ENCODE measurements around the gene NYNRIN.
"Not testable (repeated sequence)": the region's sequence is repeated elsewhere in the genome, so short reads cannot be mapped to it uniquely, and the experiment has no call there.

Gene NYNRIN

DNA sequence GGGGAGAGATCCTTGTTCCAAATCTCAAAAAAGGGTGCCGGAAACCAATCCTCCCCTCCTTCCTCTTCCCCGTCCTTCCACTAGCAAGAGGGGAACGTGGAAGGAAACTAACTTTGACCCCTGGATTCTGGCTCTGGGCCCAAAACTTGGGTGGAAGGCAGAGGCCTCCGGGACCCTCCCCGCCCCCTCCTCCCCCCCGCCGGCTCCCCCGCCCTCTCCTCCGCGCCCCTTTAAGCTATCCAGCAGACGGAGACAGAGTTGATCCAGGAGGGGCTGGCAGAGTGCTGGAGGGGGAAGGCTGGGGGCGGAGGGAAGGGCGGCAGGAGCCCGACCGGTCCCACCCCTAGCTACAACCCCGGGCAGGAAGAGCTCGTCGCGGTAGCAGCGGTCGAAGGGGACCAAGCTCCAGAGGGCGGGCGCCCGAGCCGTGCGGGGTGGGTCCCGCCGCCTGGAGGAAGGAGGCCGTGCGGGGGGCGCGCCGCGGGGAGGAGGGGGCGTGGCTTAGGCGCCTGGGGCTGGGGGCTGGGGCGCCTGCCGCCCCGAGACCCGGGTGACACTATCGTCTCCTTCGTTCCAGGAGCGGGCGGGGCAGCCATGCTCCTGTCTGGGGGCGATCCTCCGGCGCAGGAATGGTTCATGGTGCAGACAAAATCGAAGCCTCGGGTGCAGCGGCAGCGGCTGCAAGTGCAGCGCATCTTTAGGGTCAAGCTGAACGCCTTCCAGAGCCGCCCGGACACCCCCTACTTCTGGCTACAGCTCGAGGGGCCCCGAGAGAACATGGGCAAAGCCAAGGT lies at the start of gene NYNRIN:
Gene NYNRIN (plus strand): TSS at position 351 of the 794 bp plus-strand sequence. CDS start 244 bp downstream, at position 595.
- H3K4me3 ChIP-seq (ENCODE audit: low read depth in 1 of 5, low read length in 5 of 5): peak within 1 kb of the TSS; percentile 61 to 80 (median 74)
- peaks cover 1 to 57% (median 35%) of the 10 kb centered on the region in 5 donors for H3K4me1 ChIP-seq (ENCODE audit: control insufficient read depth in 5 of 5, insufficient read depth in 5 of 5, low read length in 5 of 5)
- no peaks in the 10 kb centered on the region for H3K27me3 ChIP-seq (ENCODE audit: control insufficient read depth in 5 of 5, insufficient read depth in 4 of 5, low read length in 5 of 5)
- no peaks in the 10 kb centered on the region for H3K36me3 ChIP-seq (ENCODE audit: control insufficient read depth in 5 of 5, insufficient read depth in 5 of 5, low read length in 5 of 5)
- H3K27ac ChIP-seq (ENCODE audit: low read depth, low read length): peak within 1 kb of the TSS; percentile 58
- no peaks in the 10 kb centered on the region for H3K9me3 ChIP-seq (ENCODE audit: control insufficient read depth in 5 of 5, low read length in 5 of 5)
- peak within 1 kb of the TSS in 3 of 5 donors; percentile 73 to 79 (median 74) for H3K9ac ChIP-seq (ENCODE audit: low read length in 5 of 5)

DNA sequence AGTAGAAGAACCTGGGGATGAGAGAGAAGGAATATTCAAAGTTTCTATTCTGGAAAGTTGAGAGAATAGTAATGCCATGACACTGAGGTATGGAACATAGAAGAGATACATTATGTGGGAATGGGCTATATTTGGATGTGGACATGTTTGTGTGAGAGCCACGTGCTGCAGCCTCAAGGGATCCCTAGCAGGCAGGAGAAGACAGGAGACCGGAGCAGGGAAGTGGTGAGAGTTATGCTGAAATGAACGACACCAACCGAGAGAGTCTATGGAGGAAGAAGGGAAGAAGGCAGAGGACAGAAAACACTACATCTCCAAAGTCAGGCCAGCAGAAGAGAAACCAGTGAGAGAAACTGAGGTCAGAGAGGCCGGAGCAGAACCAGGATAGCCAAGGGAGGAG lies 49.1 kb upstream of the NYNRIN start:
- Histone ChIP-seq H3K36me3 (ENCODE audit: control insufficient read depth in 5 of 5, insufficient read depth in 5 of 5, low read length in 5 of 5) (no peaks in the 10 kb centered on the region), H3K9me3 (ENCODE audit: control insufficient read depth in 5 of 5, low read length in 5 of 5) (no peaks in the 10 kb centered on the region), H3K4me3 (ENCODE audit: low read depth in 1 of 5, low read length in 5 of 5) (no peak overlapping the region), H3K9ac (ENCODE audit: low read length in 5 of 5) (no peak overlapping the region), H3K27me3 (ENCODE audit: control insufficient read depth in 5 of 5, insufficient read depth in 4 of 5, low read length in 5 of 5) (peaks cover 0 to 4% (median 0%) of the 10 kb centered on the region in 5 donors), H3K4me1 (ENCODE audit: control insufficient read depth in 5 of 5, insufficient read depth in 5 of 5, low read length in 5 of 5) (peaks cover 0 to 18% (median 8%) of the 10 kb centered on the region in 5 donors), H3K27ac (ENCODE audit: low read depth, low read length) (no peak overlapping the region)

GRCh38 chr14:24351517-24351916 lies 47.3 kb upstream of the NYNRIN start:
- Histone ChIP-seq H3K27me3 (ENCODE audit: control insufficient read depth in 5 of 5, insufficient read depth in 4 of 5, low read length in 5 of 5) (peaks cover 0 to 4% (median 0%) of the 10 kb centered on the region in 5 donors), H3K9me3 (ENCODE audit: control insufficient read depth in 5 of 5, low read length in 5 of 5) (no peaks in the 10 kb centered on the region), H3K9ac (ENCODE audit: low read length in 5 of 5) (no peak overlapping the region), H3K27ac (ENCODE audit: low read depth, low read length) (no peak overlapping the region), H3K36me3 (ENCODE audit: control insufficient read depth in 5 of 5, insufficient read depth in 5 of 5, low read length in 5 of 5) (no peaks in the 10 kb centered on the region), H3K4me3 (ENCODE audit: low read depth in 1 of 5, low read length in 5 of 5) (no peak overlapping the region), H3K4me1 (ENCODE audit: control insufficient read depth in 5 of 5, insufficient read depth in 5 of 5, low read length in 5 of 5) (peaks cover 0 to 16% (median 8%) of the 10 kb centered on the region in 5 donors)

DNA sequence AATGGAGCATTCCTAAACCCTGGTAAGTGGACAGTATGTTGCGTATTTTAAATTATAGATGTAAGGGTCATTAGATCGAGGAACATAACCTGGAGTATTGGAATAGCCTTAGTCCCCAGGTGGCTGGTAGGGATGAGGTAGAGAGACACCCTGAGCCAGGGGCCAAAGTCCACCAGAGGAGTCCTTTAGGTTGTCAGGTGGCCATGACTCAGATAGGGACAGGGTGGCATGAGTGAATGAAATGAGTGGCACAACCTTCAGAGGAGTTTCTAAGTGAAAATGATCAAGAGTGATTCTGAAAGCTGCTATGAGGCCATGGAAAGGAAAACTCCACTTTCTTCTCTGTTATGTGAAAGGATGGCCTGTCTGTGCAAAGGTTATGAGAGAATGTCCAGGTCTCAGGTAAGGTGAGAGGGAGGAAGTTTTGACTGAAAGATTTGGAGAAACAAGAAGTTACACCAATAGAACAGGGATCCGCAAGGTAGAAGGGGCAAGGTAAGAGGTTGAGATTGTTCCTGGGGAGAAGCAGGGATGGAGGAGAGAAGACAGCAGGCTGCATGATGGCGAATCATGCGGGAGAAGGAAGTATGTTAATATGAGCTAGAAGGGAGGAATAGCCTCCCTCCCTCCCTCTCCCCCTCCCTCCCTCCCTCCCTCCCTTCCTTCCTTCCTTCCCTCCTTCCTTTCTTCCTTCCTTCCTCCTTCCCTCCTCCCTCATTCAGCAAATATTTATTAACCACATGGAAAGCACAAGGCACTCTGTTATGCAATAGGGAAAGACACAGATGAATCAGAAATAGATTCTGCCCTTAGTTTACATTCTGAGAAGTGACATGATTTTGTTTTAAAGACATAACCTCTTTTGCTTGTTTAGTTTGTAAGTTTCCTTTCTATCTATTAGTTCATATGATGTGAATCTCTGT lies 45.0 kb upstream of the NYNRIN start:
- no peaks in the 10 kb centered on the region for H3K9me3 ChIP-seq (ENCODE audit: control insufficient read depth in 5 of 5, low read length in 5 of 5)

GRCh38 chr14:24354482-24354825 lies 44.3 kb upstream of the NYNRIN start:
- H3K9ac ChIP-seq (ENCODE audit: low read length in 5 of 5); H3K36me3 ChIP-seq (ENCODE audit: control insufficient read depth in 5 of 5, insufficient read depth in 5 of 5, low read length in 5 of 5); H3K4me1 ChIP-seq (ENCODE audit: control insufficient read depth in 5 of 5, insufficient read depth in 5 of 5, low read length in 5 of 5); H3K27ac ChIP-seq (ENCODE audit: low read depth, low read length); H3K4me3 ChIP-seq (ENCODE audit: low read depth in 1 of 5, low read length in 5 of 5); H3K9me3 ChIP-seq (ENCODE audit: control insufficient read depth in 5 of 5, low read length in 5 of 5); H3K27me3 ChIP-seq (ENCODE audit: control insufficient read depth in 5 of 5, insufficient read depth in 4 of 5, low read length in 5 of 5): not testable (repeated sequence)

More for the DNA sequence above, 45.0 kb upstream of the NYNRIN start:
- H3K36me3 ChIP-seq (ENCODE audit: control insufficient read depth in 5 of 5, insufficient read depth in 5 of 5, low read length in 5 of 5): no peaks in the 10 kb centered on the region
- H3K27me3 ChIP-seq (ENCODE audit: control insufficient read depth in 5 of 5, insufficient read depth in 4 of 5, low read length in 5 of 5): peaks cover 0 to 4% (median 0%) of the 10 kb centered on the region in 5 donors
- no peak overlapping the region for H3K27ac ChIP-seq (ENCODE audit: low read depth, low read length)
- H3K4me1 ChIP-seq (ENCODE audit: control insufficient read depth in 5 of 5, insufficient read depth in 5 of 5, low read length in 5 of 5): peaks cover 0 to 8% (median 5%) of the 10 kb centered on the region in 5 donors
- H3K4me3 ChIP-seq (ENCODE audit: low read depth in 1 of 5, low read length in 5 of 5): no peak overlapping the region
- H3K9ac ChIP-seq (ENCODE audit: low read length in 5 of 5): no peak overlapping the region

GRCh38 chr14:24355009-24355408 lies 43.8 kb upstream of the NYNRIN start:
- H3K4me3 ChIP-seq (ENCODE audit: low read depth in 1 of 5, low read length in 5 of 5): no peak overlapping the region
- peaks cover 0 to 8% (median 5%) of the 10 kb centered on the region in 5 donors for H3K4me1 ChIP-seq (ENCODE audit: control insufficient read depth in 5 of 5, insufficient read depth in 5 of 5, low read length in 5 of 5)
- no peaks in the 10 kb centered on the region for H3K9me3 ChIP-seq (ENCODE audit: control insufficient read depth in 5 of 5, low read length in 5 of 5)
- no peak overlapping the region for H3K27ac ChIP-seq (ENCODE audit: low read depth, low read length)
- H3K27me3 ChIP-seq (ENCODE audit: control insufficient read depth in 5 of 5, insufficient read depth in 4 of 5, low read length in 5 of 5): peaks cover 0 to 4% (median 0%) of the 10 kb centered on the region in 5 donors
- H3K36me3 ChIP-seq (ENCODE audit: control insufficient read depth in 5 of 5, insufficient read depth in 5 of 5, low read length in 5 of 5): no peaks in the 10 kb centered on the region
- no peak overlapping the region for H3K9ac ChIP-seq (ENCODE audit: low read length in 5 of 5)

DNA sequence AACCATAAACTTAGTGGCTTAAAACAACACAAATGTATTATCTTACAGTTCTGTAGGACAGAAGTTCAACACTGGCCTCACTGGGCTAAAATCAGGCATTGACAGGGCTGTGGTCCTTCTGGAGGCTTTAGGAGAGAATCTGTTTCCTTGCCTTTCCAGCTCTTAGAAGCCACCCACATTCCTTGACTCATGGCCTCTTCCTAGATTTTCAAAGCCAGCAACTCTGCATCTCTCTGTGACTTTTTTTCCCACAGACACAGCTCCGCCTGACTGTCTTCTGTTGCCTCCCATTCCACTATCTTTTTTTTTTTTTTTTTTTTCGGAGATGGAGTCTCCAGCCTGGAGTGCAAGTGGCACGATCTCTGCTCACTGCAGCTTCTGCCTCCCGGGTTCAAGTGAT lies 42.6 kb upstream of the NYNRIN start:
- Histone ChIP-seq H3K4me1 (ENCODE audit: control insufficient read depth in 5 of 5, insufficient read depth in 5 of 5, low read length in 5 of 5) (peaks cover 0 to 8% (median 5%) of the 10 kb centered on the region in 5 donors), H3K9ac (ENCODE audit: low read length in 5 of 5) (no peak overlapping the region), H3K27me3 (ENCODE audit: control insufficient read depth in 5 of 5, insufficient read depth in 4 of 5, low read length in 5 of 5) (peaks cover 0 to 4% (median 0%) of the 10 kb centered on the region in 5 donors), H3K36me3 (ENCODE audit: control insufficient read depth in 5 of 5, insufficient read depth in 5 of 5, low read length in 5 of 5) (no peaks in the 10 kb centered on the region), H3K27ac (ENCODE audit: low read depth, low read length) (no peak overlapping the region), H3K4me3 (ENCODE audit: low read depth in 1 of 5, low read length in 5 of 5) (no peak overlapping the region), H3K9me3 (ENCODE audit: control insufficient read depth in 5 of 5, low read length in 5 of 5) (no peaks in the 10 kb centered on the region)

- Histone ChIP-seq H3K4me3 (ENCODE audit: low read depth in 1 of 5, low read length in 5 of 5) (no peak overlapping the region), H3K36me3 (ENCODE audit: control insufficient read depth in 5 of 5, insufficient read depth in 5 of 5, low read length in 5 of 5) (no peaks in the 10 kb centered on the region), H3K27ac (ENCODE audit: low read depth, low read length) (no peak overlapping the region), H3K4me1 (ENCODE audit: control insufficient read depth in 5 of 5, insufficient read depth in 5 of 5, low read length in 5 of 5) (peaks cover 0 to 5% (median 2%) of the 10 kb centered on the region in 5 donors), H3K9me3 (ENCODE audit: control insufficient read depth in 5 of 5, low read length in 5 of 5) (no peaks in the 10 kb centered on the region), H3K27me3 (ENCODE audit: control insufficient read depth in 5 of 5, insufficient read depth in 4 of 5, low read length in 5 of 5) (no peaks in the 10 kb centered on the region), H3K9ac (ENCODE audit: low read length in 5 of 5) (no peak overlapping the region)
Measured at GRCh38 chr14:24360281-24360680, 38.5 kb upstream of the NYNRIN start.

DNA sequence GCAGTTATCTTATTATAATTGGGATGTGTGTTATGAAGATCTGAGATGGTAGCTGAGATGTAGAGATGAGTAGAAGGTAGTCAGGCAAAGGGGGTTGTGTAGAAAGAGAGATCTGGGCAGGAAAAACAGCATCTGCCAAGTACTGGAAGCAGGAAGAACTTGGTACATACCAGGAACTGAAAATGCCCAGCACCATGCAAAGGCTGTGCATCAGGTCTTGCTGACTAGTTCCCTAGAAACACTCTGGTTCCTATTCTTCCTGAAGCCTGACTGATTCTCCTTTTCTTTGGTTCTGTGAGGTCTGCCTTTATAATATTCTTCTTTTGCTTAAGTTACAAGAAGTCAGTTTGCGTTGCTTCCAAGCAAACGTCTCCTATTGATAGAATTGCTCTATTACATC lies 37.5 kb upstream of the NYNRIN start:
- Histone ChIP-seq H3K4me3 (ENCODE audit: low read depth in 1 of 5, low read length in 5 of 5) (no peak overlapping the region), H3K9me3 (ENCODE audit: control insufficient read depth in 5 of 5, low read length in 5 of 5) (no peaks in the 10 kb centered on the region), H3K27ac (ENCODE audit: low read depth, low read length) (no peak overlapping the region), H3K9ac (ENCODE audit: low read length in 5 of 5) (no peak overlapping the region), H3K27me3 (ENCODE audit: control insufficient read depth in 5 of 5, insufficient read depth in 4 of 5, low read length in 5 of 5) (no peaks in the 10 kb centered on the region), H3K4me1 (ENCODE audit: control insufficient read depth in 5 of 5, insufficient read depth in 5 of 5, low read length in 5 of 5) (peaks cover 0 to 15% (median 12%) of the 10 kb centered on the region in 5 donors), H3K36me3 (ENCODE audit: control insufficient read depth in 5 of 5, insufficient read depth in 5 of 5, low read length in 5 of 5) (no peaks in the 10 kb centered on the region)
